HFFc6 (cell line): ENCODE measurements around the gene PLCL2. TPM values are rescaled to one million over a fixed set of nuclear protein-coding genes. Genes with fewer than 3 reads are reported as not detected.

Experiments
- DNase-seq: peaks from one replicate; pipeline ENCODE4 v3.0.0-alpha.2; 2018
- H3K27ac Mint-ChIP-seq: 2 replicates; pipeline ENCODE4 v1.8.0; 2020; ENCODE audit warnings: mild to moderate bottlenecking, mixed read lengths
- H3K27me3 Mint-ChIP-seq: 2 replicates; pipeline ENCODE4 v1.8.0; 2021; ENCODE audit warnings: mild to moderate bottlenecking, moderate library complexity, mixed read lengths; ENCODE audit not compliant: insufficient read depth
- H3K36me3 Mint-ChIP-seq: 2 replicates; pipeline ENCODE4 v1.8.0; 2021; ENCODE audit warnings: low read depth, mixed read lengths
- H3K4me1 Mint-ChIP-seq: 2 replicates; pipeline ENCODE4 v1.8.0; 2020; ENCODE audit warnings: low read depth, mixed read lengths
- H3K4me3 Mint-ChIP-seq: 2 replicates; pipeline ENCODE4 v1.8.0; 2020; ENCODE audit warnings: mild to moderate bottlenecking, moderate library complexity, mixed read lengths
- H3K9me3 Mint-ChIP-seq: 2 replicates; pipeline ENCODE4 v1.8.0; 2020; ENCODE audit warnings: mild to moderate bottlenecking, mixed read lengths
- total RNA-seq, 6 experiments: library from RNA; stranded (reverse); fragmentation: NEBNext Ultra II Directional; extraction: Animal tissue kit (Norgen Biotek cat#: 25700); gene quantifications; 2 replicates in 1 of 6; 3 replicates in 5 of 6; pipeline ENCODE4 v1.2.3, GENCODE V29; 2021
- TF ChIP-seq, protein P1 (sequence below): fragments of 200-600 bp; sonication (generic); IDR thresholded peaks from 2 replicates; pipeline ENCODE4 v1.5.0; 2021; ENCODE audit warnings: antibody characterized with exemption, mild to moderate bottlenecking

The PLCL2 gene
- total RNA-seq, 6 experiments from 2014 or later: 3.9 to 6.4 (median 5.7) TPM

DNA sequence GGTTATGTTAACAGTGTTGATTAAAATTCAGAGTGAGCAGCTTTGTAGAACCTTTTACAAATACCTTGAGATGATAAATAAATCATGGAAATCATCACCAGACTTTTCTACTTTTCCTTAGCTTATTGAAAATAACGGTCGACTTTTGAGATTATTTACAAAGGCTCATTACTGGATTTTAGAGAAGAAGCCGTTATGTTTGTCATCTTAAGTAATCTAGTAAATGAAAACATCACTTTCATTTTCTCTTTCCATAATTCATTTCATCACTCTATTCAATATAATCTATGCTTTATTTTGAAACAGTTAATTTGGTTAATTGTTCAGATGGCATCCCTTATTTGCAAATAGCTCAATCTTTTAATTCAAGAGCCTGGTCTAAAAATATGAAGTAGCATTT lies 3.6 kb downstream of the PLCL2 start:
- Mint-ChIP-seq H3K27me3 (peaks cover 2% of the 10 kb centered on the region), H3K9me3 (no peaks in the 10 kb centered on the region), H3K4me3 (no peak overlapping the region), H3K27ac (no peak overlapping the region), H3K4me1 (peaks cover 58% of the 10 kb centered on the region), H3K36me3 (no peaks in the 10 kb centered on the region)
- DNase-seq: no peak
- TF ChIP-seq, protein P1, sequence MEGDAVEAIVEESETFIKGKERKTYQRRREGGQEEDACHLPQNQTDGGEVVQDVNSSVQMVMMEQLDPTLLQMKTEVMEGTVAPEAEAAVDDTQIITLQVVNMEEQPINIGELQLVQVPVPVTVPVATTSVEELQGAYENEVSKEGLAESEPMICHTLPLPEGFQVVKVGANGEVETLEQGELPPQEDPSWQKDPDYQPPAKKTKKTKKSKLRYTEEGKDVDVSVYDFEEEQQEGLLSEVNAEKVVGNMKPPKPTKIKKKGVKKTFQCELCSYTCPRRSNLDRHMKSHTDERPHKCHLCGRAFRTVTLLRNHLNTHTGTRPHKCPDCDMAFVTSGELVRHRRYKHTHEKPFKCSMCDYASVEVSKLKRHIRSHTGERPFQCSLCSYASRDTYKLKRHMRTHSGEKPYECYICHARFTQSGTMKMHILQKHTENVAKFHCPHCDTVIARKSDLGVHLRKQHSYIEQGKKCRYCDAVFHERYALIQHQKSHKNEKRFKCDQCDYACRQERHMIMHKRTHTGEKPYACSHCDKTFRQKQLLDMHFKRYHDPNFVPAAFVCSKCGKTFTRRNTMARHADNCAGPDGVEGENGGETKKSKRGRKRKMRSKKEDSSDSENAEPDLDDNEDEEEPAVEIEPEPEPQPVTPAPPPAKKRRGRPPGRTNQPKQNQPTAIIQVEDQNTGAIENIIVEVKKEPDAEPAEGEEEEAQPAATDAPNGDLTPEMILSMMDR: no peak

DNA sequence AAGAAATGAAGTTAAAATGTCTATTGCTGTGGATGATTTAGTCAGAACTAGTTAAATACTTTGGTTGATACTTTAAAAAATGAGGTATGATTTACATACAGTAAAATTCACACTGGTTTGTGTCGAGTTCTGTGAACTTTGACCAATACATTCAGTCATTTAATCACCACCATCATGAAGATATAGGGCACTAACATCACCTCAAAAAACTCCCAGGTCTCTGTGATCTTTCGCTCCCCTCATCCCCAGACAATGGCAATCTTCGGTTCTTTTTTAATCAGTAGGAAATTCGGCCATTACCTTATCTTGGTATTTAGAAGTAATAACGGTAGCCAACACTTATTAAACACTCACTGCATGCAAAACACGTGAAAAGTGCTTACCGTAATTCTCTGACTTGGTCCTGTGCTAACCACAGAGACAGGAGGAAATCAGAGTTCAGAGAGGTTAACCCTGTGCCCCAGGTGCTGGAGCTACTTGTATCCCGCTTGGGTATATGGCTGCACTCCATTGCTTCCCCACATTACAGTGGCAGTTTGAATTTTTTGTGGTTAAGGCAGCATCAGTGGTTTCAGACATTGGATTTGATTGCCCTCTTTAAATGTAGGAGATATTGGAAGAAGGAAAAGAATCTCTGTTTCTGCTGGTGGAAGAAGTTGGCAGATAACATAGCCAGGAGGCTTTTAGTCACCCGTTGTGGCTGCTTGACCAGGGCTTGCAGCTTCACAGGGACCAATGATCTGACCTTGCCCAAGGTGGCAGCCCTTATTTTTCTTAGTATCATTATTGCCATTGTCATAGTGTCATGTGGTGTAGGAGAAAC lies 4.2 kb downstream of the PLCL2 start:
- no peak for DNase-seq
- peaks cover 53% of the 10 kb centered on the region for H3K4me1 Mint-ChIP-seq
- TF ChIP-seq, protein P1: no peak
- H3K27me3 Mint-ChIP-seq: peaks cover 2% of the 10 kb centered on the region
- no peak overlapping the region for H3K27ac Mint-ChIP-seq
- no peaks in the 10 kb centered on the region for H3K36me3 Mint-ChIP-seq
- no peaks in the 10 kb centered on the region for H3K9me3 Mint-ChIP-seq
- H3K4me3 Mint-ChIP-seq: no peak overlapping the region

DNA sequence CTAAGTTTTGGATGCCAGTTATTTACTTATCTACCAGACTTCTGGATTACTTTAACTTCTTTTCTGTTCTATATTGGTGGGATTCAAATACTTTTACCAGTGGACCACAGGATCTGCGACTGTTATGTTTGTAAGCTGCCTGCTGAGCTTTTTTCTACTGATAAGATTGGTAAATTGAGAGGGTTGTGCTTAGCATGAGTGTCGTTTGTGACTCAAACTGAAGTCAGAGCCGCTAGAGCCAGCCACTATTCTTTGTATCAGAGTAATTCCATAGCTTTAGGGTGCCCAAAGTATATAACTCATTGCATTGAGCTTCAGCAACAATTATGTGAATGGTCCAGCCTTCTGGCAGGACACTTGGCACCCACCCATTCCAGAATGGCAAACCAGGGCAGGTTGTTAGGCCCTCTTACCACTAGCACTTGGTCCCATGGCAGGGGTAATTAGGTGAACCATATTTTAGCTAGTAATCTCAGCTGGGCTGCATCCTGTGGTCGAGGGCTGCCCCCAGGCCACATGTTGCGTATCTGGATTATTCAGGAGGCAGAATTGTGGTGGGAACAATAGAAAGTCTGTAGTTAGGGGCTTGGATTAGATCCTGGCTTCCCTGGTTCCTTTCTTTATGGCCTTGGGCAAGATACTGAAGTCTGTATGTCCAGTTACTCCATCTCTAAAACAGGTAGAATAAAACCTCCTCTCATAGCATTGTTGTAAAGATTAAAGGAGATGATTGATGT lies 6.0 kb downstream of the PLCL2 start:
- Mint-ChIP-seq H3K9me3 (no peaks in the 10 kb centered on the region), H3K27me3 (no peaks in the 10 kb centered on the region; the same call in 1 of the 2 replicates), H3K36me3 (no peaks in the 10 kb centered on the region), H3K4me1 (peaks cover 48% of the 10 kb centered on the region), H3K4me3 (no peak overlapping the region), H3K27ac (no peak overlapping the region)
- DNase-seq: no peak
- TF ChIP-seq, protein P1: no peak

DNA sequence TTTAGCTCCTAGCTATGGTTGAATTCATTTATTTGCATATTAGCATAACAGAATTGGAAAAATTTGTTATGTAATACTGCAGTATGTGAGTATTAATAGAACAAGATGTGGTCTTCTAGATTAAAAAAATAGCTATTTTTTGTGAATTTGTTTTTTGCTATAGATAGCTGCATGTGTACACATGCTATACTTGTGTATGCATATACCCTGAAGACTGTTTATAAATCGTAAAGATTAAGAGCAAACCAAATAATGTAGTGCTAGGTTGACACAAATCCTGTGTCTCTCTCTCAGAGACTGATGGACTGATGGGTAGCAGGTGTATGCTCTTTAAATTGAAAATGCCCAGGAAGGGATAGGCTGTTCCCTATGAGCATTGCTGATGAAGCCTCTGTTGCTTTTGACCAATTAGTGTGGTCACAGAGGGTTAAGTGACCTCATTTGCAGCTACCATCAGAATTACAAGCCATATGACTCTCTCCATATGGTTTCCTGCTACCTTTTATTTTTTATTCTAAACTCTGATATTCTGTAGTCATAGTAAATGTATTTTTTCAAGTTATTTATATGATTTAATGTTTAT lies 9.0 kb downstream of the PLCL2 start:
- no peaks in the 10 kb centered on the region for H3K9me3 Mint-ChIP-seq
- no peaks in the 10 kb centered on the region for H3K36me3 Mint-ChIP-seq
- H3K27me3 Mint-ChIP-seq: no peaks in the 10 kb centered on the region; the same call in 1 of the 2 replicates
- DNase-seq: no peak
- peaks cover 39% of the 10 kb centered on the region for H3K4me1 Mint-ChIP-seq
- H3K27ac Mint-ChIP-seq: no peak overlapping the region
- H3K4me3 Mint-ChIP-seq: no peak overlapping the region
- TF ChIP-seq, protein P1: no peak

DNA sequence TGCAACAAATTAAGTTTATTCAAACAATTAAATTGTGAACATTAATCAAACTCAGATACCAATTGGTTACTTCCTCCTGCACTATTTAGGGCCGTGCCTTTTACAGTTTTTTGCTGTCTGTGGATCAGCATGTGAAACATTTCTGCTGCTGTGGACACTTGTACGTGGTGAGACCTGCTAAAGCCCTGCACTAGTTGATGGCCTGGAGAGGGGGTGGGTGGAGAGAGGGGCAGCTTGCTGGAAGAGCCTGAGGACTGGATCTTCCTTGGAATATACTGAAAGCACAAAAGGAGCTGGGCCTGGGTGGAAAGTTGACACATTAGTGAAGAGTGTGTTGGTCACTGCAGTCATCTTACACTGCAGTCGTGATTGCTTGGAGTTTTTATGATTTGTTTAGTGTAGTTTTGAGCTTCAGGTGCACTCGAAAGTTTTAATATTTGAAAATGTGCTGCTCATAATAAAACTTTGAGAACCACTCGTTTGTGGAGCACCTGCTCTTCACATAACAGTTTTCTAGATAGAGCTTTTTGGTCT lies 11.4 kb downstream of the PLCL2 start:
- Mint-ChIP-seq H3K4me1 (peaks cover 19% of the 10 kb centered on the region), H3K27me3 (no peaks in the 10 kb centered on the region), H3K9me3 (no peaks in the 10 kb centered on the region), H3K4me3 (no peak overlapping the region), H3K36me3 (no peaks in the 10 kb centered on the region), H3K27ac (no peak overlapping the region)
- TF ChIP-seq, protein P1: no peak
- DNase-seq: no peak
